IgD-negative memory B cell (primary cell): ENCODE data around the gene GFRA1. TPM values are rescaled to one million over a fixed set of nuclear protein-coding genes. Genes with fewer than 3 reads are reported as not detected.
"Not testable (repeated sequence)": the region's sequence is repeated elsewhere in the genome, so short reads cannot be mapped to it uniquely, and the experiment has no call there.

Experiments used
- H3K27ac Mint-ChIP-seq, 3 donors: one replicate each; pipeline ENCODE4 v1.8.0; 2020 to 2022; ENCODE audit warnings: mild to moderate bottlenecking in 3 of 3, mixed read lengths in 3 of 3, moderate library complexity in 1 of 3
- H3K27me3 Mint-ChIP-seq: one replicate; pipeline ENCODE4 v1.8.0; 2021; ENCODE audit warnings: mixed read lengths
- H3K36me3 Mint-ChIP-seq: one replicate; pipeline ENCODE4 v1.8.0; 2020; ENCODE audit warnings: mild to moderate bottlenecking, mixed read lengths
- H3K4me1 Mint-ChIP-seq, 3 donors: one replicate each; pipeline ENCODE4 v1.8.0; 2020 to 2022; ENCODE audit warnings: mixed read lengths in 3 of 3, mild to moderate bottlenecking in 1 of 3
- H3K4me3 Mint-ChIP-seq, 4 donors: one replicate each; pipeline ENCODE4 v1.8.0; 2020 to 2022; ENCODE audit warnings: mild to moderate bottlenecking in 4 of 4, mixed read lengths in 4 of 4, moderate library complexity in 3 of 4
- H3K9me3 Mint-ChIP-seq, 3 donors: one replicate each; pipeline ENCODE4 v1.8.0; 2020 to 2021; ENCODE audit warnings: mixed read lengths in 3 of 3, mild to moderate bottlenecking in 1 of 3
- polyA plus RNA-seq: library from polyadenylated mRNA; unstranded; fragments of 300-500 nt; fragmentation: Illumina TruSeq; gene quantifications from one replicate; pipeline ENCODE4 v1.2.3, GENCODE V29; 2021

GFRA1 gene
- polyA plus RNA-seq, 1 donor from 2014 or later = not detected

- peaks cover 2% of the 10 kb centered on the region for H3K36me3 Mint-ChIP-seq
- H3K27me3 Mint-ChIP-seq = no peaks in the 10 kb centered on the region
- H3K9me3 Mint-ChIP-seq = peaks cover 3% of the 10 kb centered on the region in 3 donors
- H3K4me3 Mint-ChIP-seq = no peak overlapping the region
- H3K4me1 Mint-ChIP-seq = no peaks in the 10 kb centered on the region
- H3K27ac Mint-ChIP-seq = no peak overlapping the region
These were observed 228.2 kb downstream of the GFRA1 start for GRCh38 chr10:116044801-116045248.

- Mint-ChIP-seq H3K9me3 (peaks cover 0 to 3% (median 2%) of the 10 kb centered on the region in 3 donors), H3K27ac (no peak overlapping the region), H3K27me3 (no peaks in the 10 kb centered on the region), H3K4me3 (no peak overlapping the region), H3K4me1 (no peaks in the 10 kb centered on the region), H3K36me3 (peaks cover 2% of the 10 kb centered on the region)
These were observed 229.1 kb downstream of the GFRA1 start for GRCh38 chr10:116043861-116044260.

GRCh38 chr10:116043304-116043703 lies 229.7 kb downstream of the GFRA1 start:
- Mint-ChIP-seq H3K27ac (no peak overlapping the region), H3K36me3 (peaks cover 2% of the 10 kb centered on the region), H3K9me3 (peaks cover 0 to 3% (median 2%) of the 10 kb centered on the region in 3 donors), H3K4me3 (no peak overlapping the region), H3K4me1 (no peaks in the 10 kb centered on the region), H3K27me3 (no peaks in the 10 kb centered on the region)

- H3K27me3 Mint-ChIP-seq = no peaks in the 10 kb centered on the region
These were observed 231.1 kb downstream of the GFRA1 start for GRCh38 chr10:116041948-116042347.

GRCh38 chr10:116039612-116040011 lies 233.4 kb downstream of the GFRA1 start:
- Mint-ChIP-seq H3K27me3 (no peaks in the 10 kb centered on the region), H3K9me3 (peaks cover 4 to 5% (median 5%) of the 10 kb centered on the region in 3 donors), H3K4me3 (no peak overlapping the region), H3K27ac (no peak overlapping the region), H3K36me3 (no peaks in the 10 kb centered on the region), H3K4me1 (no peaks in the 10 kb centered on the region)

More at GRCh38 chr10:116041948-116042347, 231.1 kb downstream of the GFRA1 start:
- no peaks in the 10 kb centered on the region for H3K4me1 Mint-ChIP-seq
- peaks cover 2% of the 10 kb centered on the region for H3K36me3 Mint-ChIP-seq
- no peak overlapping the region for H3K4me3 Mint-ChIP-seq
- H3K27ac Mint-ChIP-seq = no peak overlapping the region
- peaks cover 4 to 5% (median 5%) of the 10 kb centered on the region in 3 donors for H3K9me3 Mint-ChIP-seq

GRCh38 chr10:116038259-116038658 lies 234.7 kb downstream of the GFRA1 start:
- no peak overlapping the region for H3K4me3 Mint-ChIP-seq
- H3K4me1 Mint-ChIP-seq = no peaks in the 10 kb centered on the region

GRCh38 chr10:116035406-116035805 lies 237.6 kb downstream of the GFRA1 start:
- H3K4me3 Mint-ChIP-seq, H3K36me3 Mint-ChIP-seq, H3K27ac Mint-ChIP-seq, H3K27me3 Mint-ChIP-seq, H3K4me1 Mint-ChIP-seq: not testable (repeated sequence)
- H3K9me3 Mint-ChIP-seq = peaks cover 10 to 17% (median 15%) of the 10 kb centered on the region in 3 donors

More at GRCh38 chr10:116038259-116038658, 234.7 kb downstream of the GFRA1 start:
- no peaks in the 10 kb centered on the region for H3K36me3 Mint-ChIP-seq
- no peak overlapping the region for H3K27ac Mint-ChIP-seq
- H3K27me3 Mint-ChIP-seq = no peaks in the 10 kb centered on the region
- peaks cover 8 to 10% (median 8%) of the 10 kb centered on the region in 3 donors for H3K9me3 Mint-ChIP-seq

- Mint-ChIP-seq H3K36me3 (no peaks in the 10 kb centered on the region), H3K27me3 (no peaks in the 10 kb centered on the region), H3K27ac (no peak overlapping the region)
These were observed 242.4 kb downstream of the GFRA1 start for GRCh38 chr10:116030576-116030975.

GRCh38 chr10:116029826-116030225 lies 243.2 kb downstream of the GFRA1 start:
- peaks cover 11 to 23% (median 14%) of the 10 kb centered on the region in 3 donors for H3K9me3 Mint-ChIP-seq
- no peaks in the 10 kb centered on the region for H3K27me3 Mint-ChIP-seq
- no peak overlapping the region for H3K27ac Mint-ChIP-seq
- no peaks in the 10 kb centered on the region for H3K4me1 Mint-ChIP-seq
- H3K36me3 Mint-ChIP-seq = peaks cover 1% of the 10 kb centered on the region
- H3K4me3 Mint-ChIP-seq = no peak overlapping the region

More at GRCh38 chr10:116030576-116030975, 242.4 kb downstream of the GFRA1 start:
- Mint-ChIP-seq H3K4me1 (no peaks in the 10 kb centered on the region), H3K9me3 (peaks cover 11 to 23% (median 15%) of the 10 kb centered on the region in 3 donors), H3K4me3 (no peak overlapping the region)

- no peak overlapping the region for H3K4me3 Mint-ChIP-seq
- no peaks in the 10 kb centered on the region for H3K4me1 Mint-ChIP-seq
- H3K9me3 Mint-ChIP-seq = peaks cover 5 to 13% (median 9%) of the 10 kb centered on the region in 3 donors
- no peak overlapping the region for H3K27ac Mint-ChIP-seq
- H3K27me3 Mint-ChIP-seq = no peaks in the 10 kb centered on the region
- H3K36me3 Mint-ChIP-seq = peaks cover 1% of the 10 kb centered on the region
These were observed 245.7 kb downstream of the GFRA1 start for GRCh38 chr10:116027355-116027754.

GRCh38 chr10:116026725-116027124 lies 246.3 kb downstream of the GFRA1 start:
- no peak overlapping the region for H3K27ac Mint-ChIP-seq
- peaks cover 4 to 11% (median 8%) of the 10 kb centered on the region in 3 donors for H3K9me3 Mint-ChIP-seq
- H3K36me3 Mint-ChIP-seq = peaks cover 1% of the 10 kb centered on the region
- no peak overlapping the region for H3K4me3 Mint-ChIP-seq
- no peaks in the 10 kb centered on the region for H3K27me3 Mint-ChIP-seq
- no peaks in the 10 kb centered on the region for H3K4me1 Mint-ChIP-seq

- H3K27me3 Mint-ChIP-seq = no peaks in the 10 kb centered on the region
- no peaks in the 10 kb centered on the region for H3K4me1 Mint-ChIP-seq
- peaks cover 4 to 14% (median 7%) of the 10 kb centered on the region in 3 donors for H3K9me3 Mint-ChIP-seq
- H3K4me3 Mint-ChIP-seq = no peak overlapping the region
- no peak overlapping the region for H3K27ac Mint-ChIP-seq
- H3K36me3 Mint-ChIP-seq = peaks cover 1% of the 10 kb centered on the region
These were observed 246.7 kb downstream of the GFRA1 start for GRCh38 chr10:116026315-116026714.

- Mint-ChIP-seq H3K27ac (no peak overlapping the region), H3K4me3 (no peak overlapping the region), H3K36me3 (peaks cover 1% of the 10 kb centered on the region), H3K4me1 (no peaks in the 10 kb centered on the region), H3K27me3 (no peaks in the 10 kb centered on the region), H3K9me3 (peaks cover 4 to 18% (median 4%) of the 10 kb centered on the region in 3 donors)
These were observed 248.6 kb downstream of the GFRA1 start for GRCh38 chr10:116024271-116024878.

- no peaks in the 10 kb centered on the region for H3K27me3 Mint-ChIP-seq
- no peak overlapping the region for H3K27ac Mint-ChIP-seq
- peaks cover 0 to 15% (median 0%) of the 10 kb centered on the region in 3 donors for H3K9me3 Mint-ChIP-seq
- H3K4me1 Mint-ChIP-seq = no peaks in the 10 kb centered on the region
- H3K4me3 Mint-ChIP-seq = no peak overlapping the region
- H3K36me3 Mint-ChIP-seq = no peaks in the 10 kb centered on the region
These were observed 255.6 kb downstream of the GFRA1 start for GRCh38 chr10:116017405-116017804.

- Mint-ChIP-seq H3K27ac (no peak overlapping the region), H3K36me3 (no peaks in the 10 kb centered on the region), H3K4me1 (no peaks in the 10 kb centered on the region), H3K9me3 (peaks cover 0 to 8% (median 0%) of the 10 kb centered on the region in 3 donors), H3K27me3 (no peaks in the 10 kb centered on the region), H3K4me3 (no peak overlapping the region)
These were observed 257.2 kb downstream of the GFRA1 start for GRCh38 chr10:116015583-116016333.
